Motor neuron (in vitro differentiated cells): ENCODE data around the gene SHISA9. TPM values are rescaled to one million over a fixed set of nuclear protein-coding genes. Genes with fewer than 3 reads are reported as not detected.

Source experiments
- ATAC-seq, 8 experiments: fragments of 200-7000 bp; cut with Tn5 transposase; replicated peaks in 6 of 8; 2 replicates each; pipeline ENCODE4 v1.8.0; 2021; ENCODE audit warnings: mild to moderate bottlenecking in 8 of 8, moderate library complexity in 8 of 8
- H3K27ac ChIP-seq, 2 donors: fragments of 250-450 bp; sonication (Bioruptor Pico); 2 replicates each; pipeline ENCODE4 v1.9.0; 2021; ENCODE audit warnings: antibody characterized with exemption in 2 of 2, mild to moderate bottlenecking in 2 of 2, moderate library complexity in 1 of 2
- H3K4me1 ChIP-seq, 2 donors: fragments of 250-450 bp; sonication (Bioruptor Pico); replicated peaks in 1 of 2; 2 replicates each; pipeline ENCODE4 v1.6.1; 2021; ENCODE audit warnings: antibody characterized with exemption in 2 of 2, mild to moderate bottlenecking in 2 of 2, moderate library complexity in 1 of 2
- H3K4me3 ChIP-seq, 5 donors: fragments of 250-450 bp; sonication (Bioruptor Pico); 2 replicates each; pipeline ENCODE4 v1.9.0; 2021; ENCODE audit warnings: antibody characterized with exemption in 5 of 5, mild to moderate bottlenecking in 5 of 5, moderate library complexity in 4 of 5
- WGBS, 10 experiments: fragments of 450-650 bp; shearing (Covaris generic); methylation state at CpG; one replicate each; pipeline ENCODE4 v1.0.0; 2022; 5-methylcytosine and 5-hydroxymethylcytosine counted together
- in situ Hi-C, 9 experiments: fragments of 400-800 bp; cut with MboI; loops; one replicate each; pipeline ENCODE4 v1.15.0; 2021; ENCODE audit warnings: low sequenced_read_pairs in 9 of 9, low pct_unique_long_range_greater_than_20kb in 2 of 9; ENCODE audit not compliant: unreplicated experiment in 9 of 9
- total RNA-seq, 8 experiments: library from RNA; unstranded; fragments of 300-600 nt; gene quantifications; 2 replicates each; pipeline versions ENCODE4 v1.2.3 to v1.2.4, GENCODE V29; 2022

The SHISA9 gene
- total RNA-seq, 8 experiments from 2014 or later: 0.20 to 18.3 (median 0.88) TPM

DNA sequence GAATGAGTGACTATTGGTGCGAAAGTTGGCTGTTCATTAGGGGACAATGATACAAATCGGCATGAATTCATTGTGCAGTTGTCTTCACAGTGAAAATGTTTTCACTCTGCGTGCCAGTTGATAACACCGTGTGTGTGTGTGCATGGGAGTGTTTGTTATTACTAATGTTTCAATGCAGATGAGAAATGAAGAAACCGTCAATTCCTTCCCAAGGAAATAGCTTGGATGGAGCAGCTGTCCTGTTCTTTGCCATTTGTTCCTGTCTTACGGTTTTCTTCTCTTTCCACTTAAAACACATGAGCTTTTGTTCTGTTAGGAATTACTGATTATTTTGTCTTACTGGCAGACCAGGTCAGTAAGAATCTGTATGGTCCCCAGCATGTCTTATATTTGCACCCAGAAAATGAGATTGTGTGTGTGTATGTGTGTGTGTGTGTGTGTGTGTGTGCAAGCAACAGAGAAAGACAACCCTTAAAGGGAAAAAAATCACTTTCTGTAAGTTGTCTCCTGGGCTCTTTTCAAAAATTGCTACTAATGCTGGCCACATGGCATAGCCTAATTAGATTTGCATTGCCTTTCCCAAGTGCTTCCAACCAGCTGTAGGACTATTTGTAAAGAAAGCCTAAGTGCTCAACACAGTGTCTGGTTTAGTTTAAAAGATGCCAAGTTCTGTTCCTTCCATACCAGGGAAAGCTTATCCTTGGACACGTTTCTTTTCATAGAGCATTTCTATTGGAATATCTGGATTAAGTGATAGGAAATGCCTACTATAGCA is 23.8 kb downstream of the SHISA9 start:
- in situ Hi-C loops: no loop called here
- Histone ChIP-seq H3K4me3 (no peak overlapping the region), H3K27ac (no peak overlapping the region), H3K4me1 (no peaks in the 10 kb centered on the region)
- no peak for ATAC-seq
- WGBS, 10 experiments: 4 to 100% (median 82%) methylated on average over 2 to 7 of the region's 7 CpGs

DNA sequence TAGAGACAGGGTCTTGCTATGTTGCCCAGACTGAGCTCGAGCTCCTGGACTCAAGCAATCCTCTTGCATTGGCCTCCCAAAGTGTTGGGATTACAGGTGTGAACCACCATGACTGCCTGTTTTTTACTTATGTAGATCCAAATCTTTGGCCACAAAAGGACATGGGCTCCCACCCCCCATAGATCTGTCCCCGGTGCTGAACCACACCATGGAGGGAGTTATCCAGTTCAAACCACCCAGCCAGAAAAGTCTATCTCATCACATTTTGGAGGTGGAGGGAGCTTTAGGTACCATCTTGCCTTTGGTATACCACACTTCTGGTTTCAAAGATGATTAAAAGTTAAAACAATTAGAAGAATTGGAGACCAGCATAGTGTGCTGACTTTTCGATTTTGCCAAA is 26.2 kb downstream of the SHISA9 start:
- Histone ChIP-seq H3K27ac (no peak overlapping the region), H3K4me3 (no peak overlapping the region), H3K4me1 (no peaks in the 10 kb centered on the region)
- in situ Hi-C loops: no loop called here
- ATAC-seq: no peak
- WGBS, 10 experiments: 0 to 94% (median 79%) methylated on average over 1 to 3 of the region's 3 CpGs; no CpG with 5 or more reads in 1 of the 10 experiments

DNA sequence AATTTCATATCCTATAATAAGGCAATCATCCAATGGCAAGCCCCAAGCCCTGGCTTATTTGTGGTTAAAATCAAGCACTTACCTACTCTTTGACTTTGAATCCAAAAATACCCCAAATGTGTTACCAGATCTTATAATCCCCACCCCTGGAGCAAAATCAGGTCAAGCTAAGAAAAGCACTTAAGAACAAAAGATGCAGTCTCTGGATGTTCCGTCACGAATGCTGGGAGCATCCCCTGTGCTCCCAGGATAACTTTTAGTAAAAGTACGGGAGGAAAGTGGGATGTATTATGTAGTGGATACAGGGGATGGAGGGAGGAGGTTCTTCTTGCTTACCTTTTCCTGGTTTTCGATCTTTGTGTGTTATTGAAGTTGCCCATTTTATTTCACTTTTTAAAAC is 29.5 kb downstream of the SHISA9 start:
- in situ Hi-C loops: no loop called here

GRCh38 chr16:12936391-12936790 is 35.0 kb downstream of the SHISA9 start:
- in situ Hi-C loops: no loop called here
- no peak for ATAC-seq
- no peak overlapping the region for H3K27ac ChIP-seq
- H3K4me3 ChIP-seq: no peak overlapping the region
- no peaks in the 10 kb centered on the region for H3K4me1 ChIP-seq
- 0 to 100% (median 82%) methylated on average over 1 to 2 of the region's 2 CpGs; no CpG with 5 or more reads in 4 of the 10 experiments for WGBS, 10 experiments

More for the DNA sequence above, 29.5 kb downstream of the SHISA9 start:
- Histone ChIP-seq H3K4me3 (no peak overlapping the region), H3K27ac (no peak overlapping the region), H3K4me1 (no peaks in the 10 kb centered on the region)
- no peak for ATAC-seq
- WGBS, 10 experiments: 0 to 93% (median 43%) methylated on average over 1 to 4 of the region's 4 CpGs; no CpG with 5 or more reads in 2 of the 10 experiments

DNA sequence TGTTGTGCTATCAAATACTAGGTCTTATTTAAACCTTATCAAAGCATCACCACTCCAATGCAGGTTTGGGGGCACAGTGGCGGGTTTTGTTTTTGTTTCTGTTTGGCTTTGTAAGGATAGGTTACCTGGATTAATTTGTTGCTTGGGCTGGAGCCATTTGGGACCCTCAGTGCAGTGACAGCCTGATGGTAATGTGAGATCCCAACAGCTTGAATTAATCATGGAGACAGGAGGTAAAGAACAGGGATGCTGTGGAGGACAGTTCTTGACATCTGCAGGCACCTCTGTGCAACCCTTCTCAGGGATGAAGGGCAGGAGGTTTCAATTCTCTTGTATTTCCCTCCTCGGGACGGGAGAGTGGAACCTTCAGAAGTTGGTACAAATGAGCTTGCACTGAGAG is 40.5 kb downstream of the SHISA9 start:
- in situ Hi-C loops: no loop called here
- no peak for ATAC-seq

DNA sequence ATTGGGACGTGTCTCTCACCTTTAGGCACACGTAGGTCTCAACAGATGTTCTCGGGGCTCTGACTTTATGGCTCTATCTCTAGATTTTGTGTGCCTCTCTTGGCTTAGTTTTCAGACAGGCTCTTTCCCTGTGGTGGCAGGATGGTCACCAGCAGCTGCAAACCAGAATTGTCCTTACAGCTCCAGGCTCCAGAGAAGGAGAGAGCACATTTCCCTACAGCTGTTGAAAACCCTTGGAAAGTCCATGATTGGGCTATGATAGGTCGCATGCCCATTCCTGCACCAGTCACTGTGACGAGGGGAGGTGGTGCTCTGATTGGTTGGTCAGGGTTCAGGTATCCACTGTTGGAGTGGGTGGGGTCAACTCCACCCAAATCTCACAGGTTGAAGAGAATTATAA is 41.5 kb downstream of the SHISA9 start:
- in situ Hi-C loops: no loop called here
- H3K4me3 ChIP-seq: no peak overlapping the region
- no peaks in the 10 kb centered on the region for H3K4me1 ChIP-seq
- ATAC-seq: no peak
- no peak overlapping the region for H3K27ac ChIP-seq
- 8 to 100% (median 63%) methylated on average over 1 to 4 of the region's 5 CpGs for WGBS, 10 experiments

More for the DNA sequence above, 40.5 kb downstream of the SHISA9 start:
- H3K27ac ChIP-seq: no peak overlapping the region
- H3K4me3 ChIP-seq: no peak overlapping the region
- WGBS, 10 experiments: 0 to 94% (median 68%) methylated on average over 1 to 3 of the region's 3 CpGs; no CpG with 5 or more reads in 4 of the 10 experiments
- no peaks in the 10 kb centered on the region for H3K4me1 ChIP-seq

DNA sequence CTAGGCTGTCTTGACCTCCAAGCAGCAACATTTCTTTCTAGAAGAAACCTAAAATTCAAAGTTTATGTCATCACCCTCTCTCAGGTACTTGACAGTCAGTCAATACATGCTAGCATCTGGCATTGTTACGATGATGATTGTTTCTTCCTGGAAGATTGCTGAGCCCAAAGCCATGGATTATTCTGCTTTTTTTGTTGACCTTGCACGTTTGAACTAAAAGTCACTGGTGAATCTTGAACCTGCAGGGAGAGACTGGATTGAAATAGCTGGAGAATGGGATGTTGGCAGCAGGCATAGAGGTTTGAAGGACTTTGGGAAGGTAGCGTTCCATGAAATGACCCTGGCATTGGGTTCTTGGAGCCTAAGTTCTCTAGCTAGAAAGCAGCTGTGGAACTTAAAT is 42.9 kb downstream of the SHISA9 start:
- Histone ChIP-seq H3K4me3 (no peak overlapping the region), H3K27ac (no peak overlapping the region), H3K4me1 (no peaks in the 10 kb centered on the region)
- in situ Hi-C loops: no loop called here
- no peak for ATAC-seq
- WGBS, 10 experiments: 0 to 83% (median 60%) methylated on average over 1 to 3 of the region's 3 CpGs; no CpG with 5 or more reads in 1 of the 10 experiments

DNA sequence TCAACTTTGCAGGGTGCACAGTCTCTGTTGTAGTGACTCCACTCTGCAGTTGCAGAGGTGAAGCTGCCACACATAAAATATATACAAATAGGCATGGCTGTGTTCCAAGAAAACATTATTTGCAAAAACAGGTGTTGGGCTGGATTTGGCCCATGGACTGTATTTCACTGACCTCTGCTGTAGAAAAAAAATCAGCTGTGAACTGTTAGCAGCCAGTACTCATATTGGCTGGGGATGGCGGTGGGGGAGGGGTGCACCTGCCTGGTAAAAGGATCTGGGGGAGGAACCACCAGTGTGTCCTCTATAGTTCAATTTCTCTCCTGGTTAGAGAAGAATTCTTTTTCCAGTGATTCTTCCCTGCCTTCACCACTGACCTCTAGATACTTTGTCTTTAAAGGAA is 50.0 kb downstream of the SHISA9 start:
- Histone ChIP-seq H3K4me1 (peaks cover 0 to 5% of the 10 kb centered on the region in 2 donors), H3K4me3 (no peak overlapping the region), H3K27ac (no peak overlapping the region)
- in situ Hi-C loops: no loop called here
- no peak for ATAC-seq
- WGBS, 10 experiments: 0 to 83% (median 60%) methylated on average over 1 of the region's 1 CpG; no CpG with 5 or more reads in 7 of the 10 experiments

DNA sequence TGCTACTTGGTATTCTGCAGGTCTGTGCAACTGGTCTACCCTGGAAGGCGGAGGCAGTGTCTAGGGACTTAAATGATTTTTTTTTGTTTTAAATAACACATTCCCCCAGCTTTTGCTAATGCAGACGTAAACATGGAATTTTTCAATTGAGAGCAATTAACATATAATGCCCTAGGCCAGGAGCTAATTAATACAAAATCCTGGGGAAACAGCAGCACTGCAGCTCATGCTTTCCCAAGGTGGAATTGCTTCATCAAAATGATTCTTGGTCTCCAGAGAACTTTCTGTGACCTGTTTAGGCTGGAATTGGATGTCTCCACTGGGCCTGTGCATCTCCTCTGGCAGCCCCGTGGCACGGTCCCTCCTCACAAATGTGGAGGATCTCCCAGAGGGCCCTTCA is 50.6 kb downstream of the SHISA9 start:
- H3K4me1 ChIP-seq: peaks cover 0 to 5% of the 10 kb centered on the region in 2 donors
- H3K27ac ChIP-seq: no peak overlapping the region
- no peak for ATAC-seq
- no peak overlapping the region for H3K4me3 ChIP-seq
- 8 to 100% (median 90%) methylated on average over 1 to 4 of the region's 4 CpGs for WGBS, 10 experiments
- in situ Hi-C loops: no loop called here

GRCh38 chr16:12958366-12958765 is 57.0 kb downstream of the SHISA9 start:
- Histone ChIP-seq H3K4me1 (no peaks in the 10 kb centered on the region), H3K27ac (no peak overlapping the region), H3K4me3 (no peak overlapping the region)
- ATAC-seq: no peak
- in situ Hi-C loops: no loop called here

- in situ Hi-C loops: no loop called here
- Histone ChIP-seq H3K4me3 (no peak overlapping the region), H3K4me1 (no peaks in the 10 kb centered on the region), H3K27ac (no peak overlapping the region)
- ATAC-seq: no peak
Observed at GRCh38 chr16:12959072-12959471, 57.7 kb downstream of the SHISA9 start.

DNA sequence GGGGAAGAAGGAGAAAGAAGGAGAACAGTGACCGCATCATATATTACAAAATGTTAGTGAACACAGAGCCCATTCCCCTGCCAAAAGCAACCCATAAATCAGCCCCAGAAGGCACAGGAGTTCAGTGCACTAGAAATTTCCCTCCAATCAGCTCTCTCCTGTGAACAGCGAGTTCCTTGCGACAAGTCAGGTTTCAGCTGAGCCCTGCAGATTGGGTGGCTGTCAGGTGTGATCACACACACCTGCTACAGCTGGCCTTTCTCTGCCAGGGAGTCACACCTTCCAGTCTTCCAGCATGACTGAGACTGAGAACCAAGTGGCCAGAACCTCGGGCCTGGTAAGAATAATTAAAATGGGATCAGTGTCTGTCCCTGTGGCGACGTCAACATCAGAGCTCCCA is 60.2 kb downstream of the SHISA9 start:
- no peak for ATAC-seq
- peaks cover 0 to 5% of the 10 kb centered on the region in 2 donors for H3K4me1 ChIP-seq
- in situ Hi-C loops: no loop called here
- H3K4me3 ChIP-seq: no peak overlapping the region
- H3K27ac ChIP-seq: no peak overlapping the region
- WGBS, 10 experiments: 0 to 97% (median 65%) methylated on average over 1 to 6 of the region's 6 CpGs; no CpG with 5 or more reads in 4 of the 10 experiments

GRCh38 chr16:12964461-12964860 is 63.1 kb downstream of the SHISA9 start:
- WGBS, 10 experiments: 0 to 83% (median 71%) methylated on average over 1 to 2 of the region's 2 CpGs; no CpG with 5 or more reads in 3 of the 10 experiments
- H3K4me1 ChIP-seq: peaks cover 0 to 5% of the 10 kb centered on the region in 2 donors
- no peak overlapping the region for H3K27ac ChIP-seq
- in situ Hi-C loops: no loop called here
- ATAC-seq: no peak
- no peak overlapping the region for H3K4me3 ChIP-seq

GRCh38 chr16:12965274-12965804 is 63.9 kb downstream of the SHISA9 start:
- H3K4me1 ChIP-seq: peaks cover 0 to 5% of the 10 kb centered on the region in 2 donors
- 6 to 80% (median 63%) methylated on average over 3 to 7 of the region's 7 CpGs; no CpG with 5 or more reads in 1 of the 10 experiments for WGBS, 10 experiments
- no peak overlapping the region for H3K27ac ChIP-seq
- no peak overlapping the region for H3K4me3 ChIP-seq
- in situ Hi-C loops: no loop called here
- peak in 5 of 8 experiments; percentile 24 to 85 (median 42) for ATAC-seq
